H1 (cell line): ENCODE measurements around the gene OLFML2B. TPM values are rescaled to one million over a fixed set of nuclear protein-coding genes. Genes with fewer than 3 reads are reported as not detected.

ENCODE experiments used
- CTCF ChIA-PET: fragments of 300-600 bp; sonication (Branson Sonifier 250); formaldehyde crosslinking; loops from one replicate; lab custom pipeline; 2021; ENCODE audit not compliant: partially characterized antibody; lab: Charles Lee
- POLR2A ChIA-PET: fragments of 300-600 bp; sonication (Branson Sonifier 250); formaldehyde crosslinking; loops from one replicate; lab custom pipeline; 2021; ENCODE audit warnings: inconsistent platforms; ENCODE audit not compliant: partially characterized antibody; lab: Charles Lee
- DNase-seq, 2 experiments: peaks; one replicate each; pipeline versions ENCODE4 v3.0.0 to v3.0.0-alpha.2; 2010 to 2022; ENCODE audit warnings: low spot score in 2 of 2, low read depth in 1 of 2, mixed read lengths in 1 of 2
- FAIRE-seq: peaks from 2 replicates; lab custom pipeline; 2011; peaks lifted over from hg19 to GRCh38; lab: Jason Lieb, UNC
- H2AFZ ChIP-seq: 2 replicates; pipeline ENCODE4 v1.8.1; 2012; ENCODE audit warnings: low read length, inconsistent platforms
- H2AK5ac ChIP-seq: 2 replicates; pipeline ENCODE4 v1.6.1; 2013; ENCODE audit warnings: low read depth, low read length
- H2BK120ac ChIP-seq: replicated peaks from 2 replicates; pipeline ENCODE3; 2013; ENCODE audit warnings: low read depth, low read length, inconsistent platforms
- H2BK12ac ChIP-seq: 2 replicates; pipeline ENCODE4 v1.6.1; 2013; ENCODE audit warnings: low read depth, low read length
- H2BK15ac ChIP-seq: 2 replicates; pipeline ENCODE4 v1.6.1; 2013; ENCODE audit warnings: low read length
- H2BK20ac ChIP-seq: 2 replicates; pipeline ENCODE4 v1.6.1; 2013; ENCODE audit warnings: low read length
- H2BK5ac ChIP-seq: 2 replicates; pipeline ENCODE4 v1.6.1; 2013; ENCODE audit warnings: low read depth, low read length
- H3K14ac ChIP-seq: 2 replicates; pipeline ENCODE4 v1.6.1; 2013; ENCODE audit warnings: inconsistent platforms; ENCODE audit not compliant: insufficient read length
- H3K18ac ChIP-seq: 2 replicates; pipeline ENCODE4 v1.6.1; 2013; ENCODE audit warnings: low read length; ENCODE audit errors: extremely low read depth
- H3K23ac ChIP-seq: 2 replicates; pipeline ENCODE4 v1.6.1; 2013; ENCODE audit warnings: inconsistent platforms; ENCODE audit not compliant: insufficient read length
- H3K23me2 ChIP-seq: 2 replicates; pipeline ENCODE4 v1.6.1; 2013; ENCODE audit warnings: low read depth, low read length
- H3K27ac ChIP-seq: 2 replicates; pipeline ENCODE4 v1.6.1; 2011; ENCODE audit warnings: low read depth, low read length, inconsistent platforms
- H3K27me3 ChIP-seq, 4 experiments: replicated peaks in 1 of 4; 1 replicate in 1 of 4; 2 replicates in 3 of 4; pipeline versions ENCODE4 v1.6.1 to v1.8.1; 2011 to 2013; ENCODE audit warnings: low read length in 3 of 4, mild to moderate bottlenecking in 3 of 4, inconsistent platforms in 2 of 4, mixed read lengths in 2 of 4, moderate library complexity in 1 of 4; ENCODE audit not compliant: control insufficient read depth in 3 of 4, insufficient read depth in 3 of 4; ENCODE audit errors: extremely low read depth in 1 of 4
- H3K36me3 ChIP-seq, 4 experiments: 2 replicates each; pipeline versions ENCODE4 v1.6.1 to v1.8.1; 2011 to 2013; ENCODE audit warnings: mild to moderate bottlenecking in 4 of 4, low read length in 3 of 4, moderate library complexity in 2 of 4, control low read depth in 1 of 4, inconsistent platforms in 1 of 4; ENCODE audit not compliant: insufficient read depth in 4 of 4, control insufficient read depth in 2 of 4
- H3K4ac ChIP-seq: replicated peaks from 2 replicates; pipeline ENCODE3; 2013; ENCODE audit warnings: low read length, low read depth, mixed read lengths, inconsistent platforms; ENCODE audit not compliant: insufficient read length
- H3K4me1 ChIP-seq, 4 experiments: replicated peaks in 1 of 4; 1 replicate in 1 of 4; 2 replicates in 3 of 4; pipeline versions ENCODE4 v1.6.1 to v1.8.1; 2011 to 2013; ENCODE audit warnings: low read length in 3 of 4, inconsistent platforms in 2 of 4, mixed read lengths in 1 of 4; ENCODE audit not compliant: insufficient read depth in 4 of 4, control insufficient read depth in 3 of 4
- H3K4me2 ChIP-seq, 2 experiments: 2 replicates each; pipeline versions ENCODE4 v1.6.1 to v1.8.1; 2011 to 2013; ENCODE audit warnings: low read depth in 2 of 2, low read length in 2 of 2, control low read depth in 1 of 2, inconsistent platforms in 1 of 2, mild to moderate bottlenecking in 1 of 2; ENCODE audit not compliant: insufficient read depth in 1 of 2
- H3K4me3 ChIP-seq, 4 experiments: fragments of 200-600, 300-600 bp in 1 of 4; sonication (generic), shearing (Covaris generic), sonication (Bioruptor Twin) in 1 of 4; 2 replicates each; pipeline versions ENCODE4 v1.5.1 to v1.8.1; 2011 to 2016; ENCODE audit warnings: low read length in 4 of 4, low read depth in 3 of 4, control low read depth in 2 of 4, inconsistent platforms in 2 of 4, mild to moderate bottlenecking in 2 of 4, mixed read lengths in 1 of 4, moderate library complexity in 1 of 4; ENCODE audit not compliant: insufficient read depth in 2 of 4; ENCODE audit errors: extremely low read depth in 1 of 4
- H3K56ac ChIP-seq: replicated peaks from 2 replicates; pipeline ENCODE3; 2013; ENCODE audit warnings: low read depth, mild to moderate bottlenecking, mixed read lengths, low read length, inconsistent platforms; ENCODE audit not compliant: insufficient read length
- H3K79me1 ChIP-seq: 2 replicates; pipeline ENCODE4 v1.6.1; 2013; ENCODE audit warnings: low read depth, low read length, control low read depth
- H3K79me2 ChIP-seq, 2 experiments: 2 replicates each; pipeline versions ENCODE4 v1.6.1 to v1.8.1; 2012 to 2013; ENCODE audit warnings: low read length in 2 of 2, mild to moderate bottlenecking in 2 of 2, inconsistent platforms in 1 of 2; ENCODE audit not compliant: insufficient read depth in 2 of 2, control insufficient read depth in 1 of 2
- H3K9ac ChIP-seq, 4 experiments: replicated peaks in 1 of 4; 1 replicate in 1 of 4; 2 replicates in 3 of 4; pipeline versions ENCODE4 v1.6.1 to v1.8.1; 2011 to 2013; ENCODE audit warnings: low read depth in 3 of 4, low read length in 3 of 4, control low read depth in 2 of 4, mild to moderate bottlenecking in 2 of 4, moderate library complexity in 2 of 4, inconsistent platforms in 1 of 4; ENCODE audit errors: extremely low read depth in 1 of 4
- H3K9me3 ChIP-seq, 2 experiments: 2 replicates each; pipeline versions ENCODE4 v1.6.1 to v1.8.1; 2012 to 2013; ENCODE audit warnings: mild to moderate bottlenecking in 2 of 2, moderate library complexity in 2 of 2, control low read depth in 1 of 2, inconsistent platforms in 1 of 2, low read depth in 1 of 2, low read length in 1 of 2, mixed read lengths in 1 of 2; ENCODE audit not compliant: insufficient read depth in 2 of 2
- H4K20me1 ChIP-seq, 2 experiments: replicated peaks in 1 of 2; 2 replicates each; pipeline versions ENCODE3 to v1.8.1; 2011 to 2013; ENCODE audit warnings: inconsistent platforms in 2 of 2, low read length in 2 of 2, mild to moderate bottlenecking in 1 of 2; ENCODE audit not compliant: insufficient read depth in 2 of 2, control insufficient read depth in 1 of 2
- H4K5ac ChIP-seq: 2 replicates; pipeline ENCODE4 v1.6.1; 2013; ENCODE audit warnings: low read length, low read depth, mixed read lengths, inconsistent platforms; ENCODE audit not compliant: insufficient read length
- H4K8ac ChIP-seq: 2 replicates; pipeline ENCODE4 v1.8.0; 2013; ENCODE audit warnings: mild to moderate bottlenecking, moderate library complexity, low read length, inconsistent platforms; ENCODE audit not compliant: insufficient read depth; ENCODE audit errors: extremely low read depth
- H4K91ac ChIP-seq: replicated peaks from 2 replicates; pipeline ENCODE3; 2013; ENCODE audit warnings: low read length, mixed read lengths, inconsistent platforms; ENCODE audit not compliant: insufficient read length
- CTBP2 ChIP-seq: IDR thresholded peaks from 2 replicates; pipeline ENCODE4 v1.7.0; 2011; ENCODE audit warnings: borderline replicate concordance, mild to moderate bottlenecking, moderate library complexity, mixed read lengths, low read length; ENCODE audit not compliant: insufficient read depth, insufficient read length
- EP300 ChIP-seq, 2 experiments: IDR thresholded peaks; 1 replicate in 1 of 2; 2 replicates in 1 of 2; pipeline ENCODE4 v1.6.1; 2011 to 2012; ENCODE audit warnings: low read depth in 2 of 2, low read length in 2 of 2, mild to moderate bottlenecking in 2 of 2, borderline replicate concordance in 1 of 2, inconsistent platforms in 1 of 2, moderate library complexity in 1 of 2
- POLR2A ChIP-seq, 2 experiments: IDR thresholded peaks; 1 replicate in 1 of 2; 2 replicates in 1 of 2; pipeline ENCODE4 v1.6.1; 2011; ENCODE audit warnings: low read depth in 2 of 2, low read length in 2 of 2, mild to moderate bottlenecking in 2 of 2; ENCODE audit errors: control extremely low read depth in 1 of 2
- SIX5 ChIP-seq: IDR thresholded peaks from 2 replicates; pipeline ENCODE4 v1.6.1; 2011; ENCODE audit warnings: mild to moderate bottlenecking, low read depth, low read length
- WGBS, 2 experiments: shearing (Covaris generic) in 1 of 2; methylation state at CpG; one replicate each; pipeline versions ENCODE4 v1.1.6 to v1.1.7; 2013 to 2015; ENCODE audit warnings: low lambda C conversion rate in 2 of 2, mixed read lengths in 2 of 2, inconsistent platforms in 1 of 2, low coverage in 1 of 2, missing lambda C conversion rate in 1 of 2; ENCODE audit not compliant: insufficient replicate concordance in 2 of 2, insufficient coverage in 1 of 2, insufficient read length in 1 of 2; ENCODE audit errors: extremely low coverage in 1 of 2, missing lambda C conversion rate in 1 of 2; 5-methylcytosine and 5-hydroxymethylcytosine counted together
- polyA plus RNA-seq, 7 experiments: library from polyadenylated mRNA; depleted of rRNA in 3 of 7; stranded (reverse) in 5 of 7; unstranded in 2 of 7; fragments of >200 nt in 5 of 7; fragments of 200-250 nt in 2 of 7; gene quantifications; 1 replicate in 5 of 7; 2 replicates in 1 of 7; 4 replicates in 1 of 7; pipeline versions ENCODE4 v1.2.1 to v1.2.3, GENCODE V29; 2011 to 2013; ENCODE audit warnings: missing spikeins in 2 of 7, mixed read lengths in 2 of 7
- total RNA-seq: library from RNA; stranded (reverse); fragmentation: NEBNext Ultra II Directional; extraction: Animal tissue kit (Norgen Biotek cat#: 25700); gene quantifications from 2 replicates; pipeline ENCODE4 v1.2.1, GENCODE V29; 2021

OLFML2B gene
- total and polyA plus RNA-seq, 2 of the 8 experiments (the other 6 are each of a cell fraction or from before 2014, with no cell fraction given) = 6.5 to 10.4 TPM

DNA sequence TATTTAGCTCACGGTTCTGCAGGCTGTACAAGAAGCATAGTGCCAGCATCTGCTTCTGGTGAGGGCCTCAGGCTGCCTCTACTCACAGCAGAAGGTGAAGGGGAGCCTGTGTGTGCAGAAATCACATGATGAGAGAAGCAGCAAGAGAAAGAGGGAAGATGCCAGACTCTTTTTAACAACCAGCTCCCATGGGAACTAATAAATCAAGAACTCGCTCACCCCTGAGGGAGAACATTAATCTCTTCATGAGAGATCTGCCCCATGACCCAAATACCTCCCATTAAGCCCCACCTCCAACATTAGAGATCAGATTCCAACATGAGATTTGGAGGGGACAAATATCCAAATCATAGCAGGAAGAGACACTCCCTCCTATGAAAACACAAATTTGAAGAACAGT is 74.1 kb downstream of the OLFML2B start:
- DNase-seq = no peak
- H3K79me1 ChIP-seq = no peaks in the 10 kb centered on the region
- WGBS, 2 experiments = 97% methylated on average over 2 of the region's 2 CpGs; no CpG with 5 or more reads in 1 of the 2 experiments
- ChIA-PET CTCF (no interaction called here), POLR2A (no interaction called here)
- no peak overlapping the region for H2BK15ac ChIP-seq
- no peak overlapping the region for H3K23ac ChIP-seq
- no peaks in the 10 kb centered on the region for H3K23me2 ChIP-seq
- FAIRE-seq = no peak
- H3K27me3 ChIP-seq = no peaks in the 10 kb centered on the region
- H3K4ac ChIP-seq = no peak overlapping the region
- H3K14ac ChIP-seq = no peak overlapping the region
- no peak overlapping the region for H2AFZ ChIP-seq
- H3K4me3 ChIP-seq = no peak overlapping the region
- H3K4me1 ChIP-seq = peaks cover 0 to 9% (median 7%) of the 10 kb centered on the region in 4 experiments; a peak in 4 of 7 replicates
- no peak overlapping the region for H3K9ac ChIP-seq
- no peak overlapping the region for H2BK5ac ChIP-seq
- H4K91ac ChIP-seq = no peak overlapping the region
- no peak overlapping the region for H3K56ac ChIP-seq
- H3K4me2 ChIP-seq = no peak overlapping the region
- no peaks in the 10 kb centered on the region for H3K79me2 ChIP-seq
- H2BK12ac ChIP-seq = no peak overlapping the region
- H3K36me3 ChIP-seq = no peaks in the 10 kb centered on the region
- no peaks in the 10 kb centered on the region for H4K20me1 ChIP-seq
- no peak overlapping the region for H3K18ac ChIP-seq
- no peak overlapping the region for H4K8ac ChIP-seq
- H3K9me3 ChIP-seq = no peaks in the 10 kb centered on the region
- H2AK5ac ChIP-seq = no peak overlapping the region
- no peak overlapping the region for H3K27ac ChIP-seq
- no peak overlapping the region for H2BK120ac ChIP-seq
- no peak overlapping the region for H2BK20ac ChIP-seq
- H4K5ac ChIP-seq = no peak overlapping the region
- TF ChIP-seq EP300 (IDR thresholded peaks at IDR 0.05; ENCODE audit: borderline replicate concordance in 1 of 2, low read depth in 2 of 2, low read length in 2 of 2) (no peak), POLR2A (IDR thresholded peaks at IDR 0.05; ENCODE audit: control extremely low read depth in 1 of 2, low read depth in 2 of 2, low read length in 2 of 2) (no peak), SIX5 (no peak), CTBP2 (no peak)
